ENCODE results near the gene CDK2. TPM values are rescaled to one million over a fixed set of nuclear protein-coding genes. Genes with fewer than 3 reads are reported as not detected.

Gene CDK2
- polyA plus RNA-seq, 2 donors, result 9.2 to 18.8 TPM

GRCh38 chr12:55935738-55936151, 30.9 kb upstream of the CDK2 start:
- no peaks in the 10 kb centered on the region for H3K27me3 ChIP-seq (ENCODE audit: control insufficient read depth in 1 of 2, insufficient read depth in 2 of 2, low read length in 2 of 2)
- peak overlapping the region in 1 of 2 donors; percentile 14 for H3K4me3 ChIP-seq (ENCODE audit: low read depth in 1 of 2, low read length in 2 of 2)
- 57 to 61% methylated on average over 26 of the region's 26 CpGs for WGBS, 2 donors
- H3K36me3 ChIP-seq (ENCODE audit: control insufficient read depth in 2 of 2, insufficient read depth in 2 of 2, low read length in 1 of 2), result peaks cover 0 to 13% of the 10 kb centered on the region in 2 donors
- H3K4me1 ChIP-seq (ENCODE audit: control insufficient read depth in 2 of 2, insufficient read depth in 2 of 2, low read length in 1 of 2), result peaks cover 4 to 14% of the 10 kb centered on the region in 2 donors
- H3K27ac ChIP-seq (ENCODE audit: low read depth in 2 of 2, low read length in 1 of 2), result peak overlapping the region; percentile 45
- no peaks in the 10 kb centered on the region for H3K9me3 ChIP-seq (ENCODE audit: control insufficient read depth in 2 of 2, insufficient read depth in 1 of 2, low read depth in 1 of 2, low read length in 1 of 2)

- WGBS, 2 donors, result 64 to 81% methylated on average over 2 of the region's 2 CpGs
- Histone ChIP-seq H3K4me1 (ENCODE audit: control insufficient read depth in 2 of 2, insufficient read depth in 2 of 2, low read length in 1 of 2) (peaks cover 4 to 14% of the 10 kb centered on the region in 2 donors), H3K27ac (ENCODE audit: low read depth in 2 of 2, low read length in 1 of 2) (peak overlapping the region; percentile 77 to 91), H3K27me3 (ENCODE audit: control insufficient read depth in 1 of 2, insufficient read depth in 2 of 2, low read length in 2 of 2) (no peaks in the 10 kb centered on the region), H3K36me3 (ENCODE audit: control insufficient read depth in 2 of 2, insufficient read depth in 2 of 2, low read length in 1 of 2) (peaks cover 0 to 29% of the 10 kb centered on the region in 2 donors), H3K9me3 (ENCODE audit: control insufficient read depth in 2 of 2, insufficient read depth in 1 of 2, low read depth in 1 of 2, low read length in 1 of 2) (no peaks in the 10 kb centered on the region), H3K4me3 (ENCODE audit: low read depth in 1 of 2, low read length in 2 of 2) (no peak overlapping the region)
These were observed 28.6 kb upstream of the CDK2 start for GRCh38 chr12:55937981-55938380.

GRCh38 chr12:55938826-55939501, 27.7 kb upstream of the CDK2 start:
- H3K4me3 ChIP-seq (ENCODE audit: low read depth in 1 of 2, low read length in 2 of 2), result no peak overlapping the region
- H3K36me3 ChIP-seq (ENCODE audit: control insufficient read depth in 2 of 2, insufficient read depth in 2 of 2, low read length in 1 of 2), result peaks cover 0 to 31% of the 10 kb centered on the region in 2 donors
- no peaks in the 10 kb centered on the region for H3K27me3 ChIP-seq (ENCODE audit: control insufficient read depth in 1 of 2, insufficient read depth in 2 of 2, low read length in 2 of 2)

GRCh38 chr12:55940065-55940732, 26.4 kb upstream of the CDK2 start:
- peaks cover 0 to 34% of the 10 kb centered on the region in 2 donors for H3K36me3 ChIP-seq (ENCODE audit: control insufficient read depth in 2 of 2, insufficient read depth in 2 of 2, low read length in 1 of 2)
- H3K27ac ChIP-seq (ENCODE audit: low read depth in 2 of 2, low read length in 1 of 2), result peak overlapping the region; percentile 77 to 91
- H3K9me3 ChIP-seq (ENCODE audit: control insufficient read depth in 2 of 2, insufficient read depth in 1 of 2, low read depth in 1 of 2, low read length in 1 of 2), result no peaks in the 10 kb centered on the region
- 15 to 16% methylated on average over 18 of the region's 18 CpGs for WGBS, 2 donors
- H3K27me3 ChIP-seq (ENCODE audit: control insufficient read depth in 1 of 2, insufficient read depth in 2 of 2, low read length in 2 of 2), result no peaks in the 10 kb centered on the region
- H3K4me1 ChIP-seq (ENCODE audit: control insufficient read depth in 2 of 2, insufficient read depth in 2 of 2, low read length in 1 of 2), result peaks cover 4 to 11% of the 10 kb centered on the region in 2 donors
- H3K4me3 ChIP-seq (ENCODE audit: low read depth in 1 of 2, low read length in 2 of 2), result no peak overlapping the region

More at GRCh38 chr12:55938826-55939501, 27.7 kb upstream of the CDK2 start:
- 63 to 75% methylated on average over 8 of the region's 8 CpGs for WGBS, 2 donors
- Histone ChIP-seq H3K9me3 (ENCODE audit: control insufficient read depth in 2 of 2, insufficient read depth in 1 of 2, low read depth in 1 of 2, low read length in 1 of 2) (no peaks in the 10 kb centered on the region), H3K27ac (ENCODE audit: low read depth in 2 of 2, low read length in 1 of 2) (peak overlapping the region; percentile 77 to 91), H3K4me1 (ENCODE audit: control insufficient read depth in 2 of 2, insufficient read depth in 2 of 2, low read length in 1 of 2) (peaks cover 4 to 14% of the 10 kb centered on the region in 2 donors)

GRCh38 chr12:55942055-55942454, 24.6 kb upstream of the CDK2 start:
- peaks cover 4 to 9% of the 10 kb centered on the region in 2 donors for H3K4me1 ChIP-seq (ENCODE audit: control insufficient read depth in 2 of 2, insufficient read depth in 2 of 2, low read length in 1 of 2)
- H3K36me3 ChIP-seq (ENCODE audit: control insufficient read depth in 2 of 2, insufficient read depth in 2 of 2, low read length in 1 of 2), result peaks cover 0 to 31% of the 10 kb centered on the region in 2 donors
- no peak overlapping the region for H3K4me3 ChIP-seq (ENCODE audit: low read depth in 1 of 2, low read length in 2 of 2)
- no peaks in the 10 kb centered on the region for H3K9me3 ChIP-seq (ENCODE audit: control insufficient read depth in 2 of 2, insufficient read depth in 1 of 2, low read depth in 1 of 2, low read length in 1 of 2)
- H3K27ac ChIP-seq (ENCODE audit: low read depth in 2 of 2, low read length in 1 of 2), result no peak overlapping the region
- 75 to 79% methylated on average over 4 of the region's 4 CpGs for WGBS, 2 donors
- no peaks in the 10 kb centered on the region for H3K27me3 ChIP-seq (ENCODE audit: control insufficient read depth in 1 of 2, insufficient read depth in 2 of 2, low read length in 2 of 2)

- 93 to 100% methylated on average over 1 of the region's 1 CpG for WGBS, 2 donors
- Histone ChIP-seq H3K9me3 (ENCODE audit: control insufficient read depth in 2 of 2, insufficient read depth in 1 of 2, low read depth in 1 of 2, low read length in 1 of 2) (no peaks in the 10 kb centered on the region), H3K4me1 (ENCODE audit: control insufficient read depth in 2 of 2, insufficient read depth in 2 of 2, low read length in 1 of 2) (peaks cover 4 to 9% of the 10 kb centered on the region in 2 donors), H3K36me3 (ENCODE audit: control insufficient read depth in 2 of 2, insufficient read depth in 2 of 2, low read length in 1 of 2) (peaks cover 0 to 31% of the 10 kb centered on the region in 2 donors), H3K4me3 (ENCODE audit: low read depth in 1 of 2, low read length in 2 of 2) (no peak overlapping the region), H3K27me3 (ENCODE audit: control insufficient read depth in 1 of 2, insufficient read depth in 2 of 2, low read length in 2 of 2) (no peaks in the 10 kb centered on the region), H3K27ac (ENCODE audit: low read depth in 2 of 2, low read length in 1 of 2) (peak overlapping the region in 1 of 2 donors; percentile 17)
These were observed 24.0 kb upstream of the CDK2 start for GRCh38 chr12:55942577-55943136.

GRCh38 chr12:55946553-55946952, 20.1 kb upstream of the CDK2 start:
- WGBS, 2 donors, result 72 to 81% methylated on average over 6 of the region's 6 CpGs
- Histone ChIP-seq H3K36me3 (ENCODE audit: control insufficient read depth in 2 of 2, insufficient read depth in 2 of 2, low read length in 1 of 2) (peaks cover 0 to 21% of the 10 kb centered on the region in 2 donors), H3K27ac (ENCODE audit: low read depth in 2 of 2, low read length in 1 of 2) (no peak overlapping the region), H3K9me3 (ENCODE audit: control insufficient read depth in 2 of 2, insufficient read depth in 1 of 2, low read depth in 1 of 2, low read length in 1 of 2) (no peaks in the 10 kb centered on the region), H3K27me3 (ENCODE audit: control insufficient read depth in 1 of 2, insufficient read depth in 2 of 2, low read length in 2 of 2) (no peaks in the 10 kb centered on the region), H3K4me3 (ENCODE audit: low read depth in 1 of 2, low read length in 2 of 2) (no peak overlapping the region), H3K4me1 (ENCODE audit: control insufficient read depth in 2 of 2, insufficient read depth in 2 of 2, low read length in 1 of 2) (no peaks in the 10 kb centered on the region)

GRCh38 chr12:55955344-55955743, 11.3 kb upstream of the CDK2 start:
- Histone ChIP-seq H3K4me3 (ENCODE audit: low read depth in 1 of 2, low read length in 2 of 2) (no peak overlapping the region), H3K27me3 (ENCODE audit: control insufficient read depth in 1 of 2, insufficient read depth in 2 of 2, low read length in 2 of 2) (no peaks in the 10 kb centered on the region), H3K9me3 (ENCODE audit: control insufficient read depth in 2 of 2, insufficient read depth in 1 of 2, low read depth in 1 of 2, low read length in 1 of 2) (no peaks in the 10 kb centered on the region), H3K36me3 (ENCODE audit: control insufficient read depth in 2 of 2, insufficient read depth in 2 of 2, low read length in 1 of 2) (peaks cover 18 to 26% of the 10 kb centered on the region in 2 donors), H3K27ac (ENCODE audit: low read depth in 2 of 2, low read length in 1 of 2) (peak overlapping the region; percentile 18 to 65), H3K4me1 (ENCODE audit: control insufficient read depth in 2 of 2, insufficient read depth in 2 of 2, low read length in 1 of 2) (peaks cover 6 to 17% of the 10 kb centered on the region in 2 donors)
- 79 to 83% methylated on average over 4 of the region's 4 CpGs for WGBS, 2 donors

GRCh38 chr12:55955800-55956508, 10.7 kb upstream of the CDK2 start:
- H3K27ac ChIP-seq (ENCODE audit: low read depth in 2 of 2, low read length in 1 of 2), result peak overlapping the region; percentile 18 to 65
- H3K9me3 ChIP-seq (ENCODE audit: control insufficient read depth in 2 of 2, insufficient read depth in 1 of 2, low read depth in 1 of 2, low read length in 1 of 2), result no peaks in the 10 kb centered on the region
- peaks cover 6 to 17% of the 10 kb centered on the region in 2 donors for H3K4me1 ChIP-seq (ENCODE audit: control insufficient read depth in 2 of 2, insufficient read depth in 2 of 2, low read length in 1 of 2)
- no peak overlapping the region for H3K4me3 ChIP-seq (ENCODE audit: low read depth in 1 of 2, low read length in 2 of 2)
- H3K27me3 ChIP-seq (ENCODE audit: control insufficient read depth in 1 of 2, insufficient read depth in 2 of 2, low read length in 2 of 2), result no peaks in the 10 kb centered on the region
- peaks cover 18 to 26% of the 10 kb centered on the region in 2 donors for H3K36me3 ChIP-seq (ENCODE audit: control insufficient read depth in 2 of 2, insufficient read depth in 2 of 2, low read length in 1 of 2)
- 67 to 72% methylated on average over 6 of the region's 6 CpGs for WGBS, 2 donors

Data from esophagus (tissue), 2 donors.